CD4-positive, alpha-beta T cell (primary cell): ENCODE data around the gene VEGFC. TPM values are rescaled to one million over a fixed set of nuclear protein-coding genes. Genes with fewer than 3 reads are reported as not detected.

Source experiments
- ATAC-seq: fragments of 200-7000 bp; cut with Tn5 transposase; one replicate; pipeline ENCODE4 v1.10.0; 2022; ENCODE audit warnings: mild to moderate bottlenecking; ENCODE audit not compliant: poor library complexity
- CTCF ChIA-PET: fragments of 350-600 bp; sonication (Branson Sonifier 250); formaldehyde crosslinking; loops from one replicate; lab custom pipeline; 2021; ENCODE audit warnings: antibody characterized with exemption, inconsistent platforms; lab: Charles Lee
- POLR2A ChIA-PET: fragments of 350-600 bp; sonication (Branson Sonifier 250); formaldehyde crosslinking; loops from one replicate; lab custom pipeline; 2021; ENCODE audit warnings: antibody characterized with exemption, inconsistent platforms; lab: Charles Lee
- DNase-seq, 14 experiments: peaks; one replicate each; pipeline ENCODE4 v3.0.0-alpha.2; 2013 to 2020; ENCODE audit warnings: mixed read lengths in 2 of 14
- H3K27ac ChIP-seq, 2 donors: one replicate each; pipeline versions ENCODE4 v1.5.1 to v1.7.0; 2013; ENCODE audit warnings: low read length in 2 of 2, low read depth in 1 of 2, mild to moderate bottlenecking in 1 of 2
- H3K27me3 ChIP-seq, 2 experiments: 1 replicate in 1 of 2; 2 replicates in 1 of 2; pipeline versions ENCODE4 v1.6.1 to v1.7.0; 2013; ENCODE audit warnings: low read length in 2 of 2, control low read depth in 1 of 2, mild to moderate bottlenecking in 1 of 2, moderate library complexity in 1 of 2; ENCODE audit not compliant: insufficient read depth in 2 of 2, control insufficient read depth in 1 of 2
- H3K36me3 ChIP-seq: one replicate; pipeline ENCODE4 v1.6.1; 2013; ENCODE audit warnings: low read length, control low read depth; ENCODE audit not compliant: insufficient read depth
- H3K4me1 ChIP-seq: one replicate; pipeline ENCODE4 v1.6.1; 2013; ENCODE audit warnings: low read length, control low read depth; ENCODE audit not compliant: insufficient read depth
- H3K4me3 ChIP-seq: one replicate; pipeline ENCODE4 v1.5.1; 2013; ENCODE audit warnings: mild to moderate bottlenecking, low read length, moderate library complexity
- H3K9me3 ChIP-seq, 2 experiments: 1 replicate in 1 of 2; 2 replicates in 1 of 2; pipeline versions ENCODE4 v1.6.1 to v1.7.0; 2013; ENCODE audit warnings: low read length in 2 of 2, mild to moderate bottlenecking in 2 of 2, control low read depth in 1 of 2, moderate library complexity in 1 of 2; ENCODE audit not compliant: control insufficient read depth in 1 of 2, insufficient read depth in 1 of 2
- H3K27ac Mint-ChIP-seq: one replicate; pipeline ENCODE4 v1.8.0; 2020; ENCODE audit warnings: mixed read lengths
- H3K27me3 Mint-ChIP-seq: one replicate; pipeline ENCODE4 v1.8.0; 2021; ENCODE audit warnings: mixed read lengths
- H3K36me3 Mint-ChIP-seq: one replicate; pipeline ENCODE4 v1.8.0; 2021; ENCODE audit warnings: low read depth, mixed read lengths
- H3K4me1 Mint-ChIP-seq: one replicate; pipeline ENCODE4 v1.8.0; 2021; ENCODE audit warnings: low read depth, mixed read lengths
- H3K4me3 Mint-ChIP-seq: one replicate; pipeline ENCODE4 v1.8.0; 2020; ENCODE audit warnings: mild to moderate bottlenecking, mixed read lengths
- H3K9me3 Mint-ChIP-seq: one replicate; pipeline ENCODE4 v1.8.0; 2020; ENCODE audit warnings: mixed read lengths
- CTCF ChIP-seq: fragments of 200-600 bp; IDR thresholded peaks from one replicate; pipeline ENCODE4 v1.8.0; 2022; ENCODE audit warnings: antibody characterized with exemption, mild to moderate bottlenecking
- intact Hi-C, 2 experiments: fragments of 100-400 bp; cut with DNase I in 1 of 2; cut with micrococcal nuclease in 1 of 2; formaldehyde crosslinking; loops; one replicate each; pipeline versions ENCODE4 v1.15.1 to v1.9.0; 2023 to 2025; cut with DNase I, micrococcal nuclease
- total RNA-seq, 174 experiments: library from RNA in 2 of 174; stranded (reverse) in 2 of 174; gene quantifications; one replicate each; pipeline ENCODE4 v1.2.3 and lab custom pipeline; 2021 to 2026

Gene VEGFC
- total RNA-seq, 2 experiments from 2014 or later, result not detected

GRCh38 chr4:176788971-176789370 is 3.8 kb downstream of the VEGFC start:
- Mint-ChIP-seq H3K27ac (no peak overlapping the region), H3K9me3 (no peaks in the 10 kb centered on the region), H3K4me3 (no peak overlapping the region), H3K4me1 (peaks cover 18% of the 10 kb centered on the region), H3K27me3 (peaks cover 48% of the 10 kb centered on the region), H3K36me3 (no peaks in the 10 kb centered on the region)
- ATAC-seq, result no peak
- ChIA-PET POLR2A (no interaction called here), CTCF (no interaction called here)
- Histone ChIP-seq H3K9me3 (no peaks in the 10 kb centered on the region), H3K27ac (no peak overlapping the region), H3K36me3 (no peaks in the 10 kb centered on the region), H3K4me1 (peaks cover 2% of the 10 kb centered on the region), H3K4me3 (no peak overlapping the region), H3K27me3 (peaks cover 18 to 29% of the 10 kb centered on the region in 2 experiments)
- no peak for TF ChIP-seq CTCF
- no peak for DNase-seq
- intact Hi-C loops, result no loop called here

- no peak overlapping the region for H3K27ac Mint-ChIP-seq
- DNase-seq, result no peak
- H3K9me3 ChIP-seq, result no peaks in the 10 kb centered on the region
- no peak for TF ChIP-seq CTCF
- peaks cover 2% of the 10 kb centered on the region for H3K4me1 ChIP-seq
- no peak overlapping the region for H3K27ac ChIP-seq
- no peaks in the 10 kb centered on the region for H3K9me3 Mint-ChIP-seq
- no peaks in the 10 kb centered on the region for H3K36me3 Mint-ChIP-seq
- H3K4me3 ChIP-seq, result no peak overlapping the region
- intact Hi-C loops, result no loop called here
- CTCF ChIA-PET, result no interaction called here
- ATAC-seq, result no peak
- peaks cover 41% of the 10 kb centered on the region for H3K27me3 Mint-ChIP-seq
- peaks cover 14 to 22% of the 10 kb centered on the region in 2 experiments for H3K27me3 ChIP-seq
- peaks cover 11% of the 10 kb centered on the region for H3K4me1 Mint-ChIP-seq
- POLR2A ChIA-PET, result no interaction called here
- no peaks in the 10 kb centered on the region for H3K36me3 ChIP-seq
- H3K4me3 Mint-ChIP-seq, result no peak overlapping the region
Observed at GRCh38 chr4:176788248-176788647, 4.5 kb downstream of the VEGFC start.

GRCh38 chr4:176784816-176785215 is 7.9 kb downstream of the VEGFC start:
- Histone ChIP-seq H3K27me3 (peaks cover 1 to 2% of the 10 kb centered on the region in 2 experiments), H3K27ac (no peak overlapping the region), H3K9me3 (no peaks in the 10 kb centered on the region), H3K4me1 (no peaks in the 10 kb centered on the region), H3K4me3 (no peak overlapping the region), H3K36me3 (no peaks in the 10 kb centered on the region)
- no peak overlapping the region for H3K27ac Mint-ChIP-seq
- TF ChIP-seq CTCF, result no peak
- H3K27me3 Mint-ChIP-seq, result peaks cover 16% of the 10 kb centered on the region
- H3K36me3 Mint-ChIP-seq, result no peaks in the 10 kb centered on the region
- intact Hi-C loops, result no loop called here
- POLR2A ChIA-PET, result no interaction called here
- H3K4me1 Mint-ChIP-seq, result no peaks in the 10 kb centered on the region
- ATAC-seq, result no peak
- no peaks in the 10 kb centered on the region for H3K9me3 Mint-ChIP-seq
- CTCF ChIA-PET, result no interaction called here
- H3K4me3 Mint-ChIP-seq, result no peak overlapping the region
- DNase-seq, result no peak
